BLaER1 treated with 17β-estradiol and CSF1 and Interleukin-3, amounts not matched to agents 10 nM and 100 nM (cell line): ENCODE measurements around the gene KCNJ9.

Source experiments
- H3K27ac ChIP-seq, 11 experiments: shearing (Covaris generic); formaldehyde crosslinking; 2 replicates each; pipeline ENCODE4 v1.8.1; 2022
- H3K27me3 ChIP-seq, 11 experiments: shearing (Covaris generic); formaldehyde crosslinking; 2 replicates each; pipeline ENCODE4 v1.8.1; 2022
- H3K36me3 ChIP-seq, 11 experiments: shearing (Covaris generic); formaldehyde crosslinking; 2 replicates each; pipeline ENCODE4 v1.8.1; 2022
- H3K4me1 ChIP-seq, 10 experiments: shearing (Covaris generic); formaldehyde crosslinking; 2 replicates each; pipeline ENCODE4 v1.8.1; 2022
- H3K4me2 ChIP-seq, 11 experiments: shearing (Covaris generic); formaldehyde crosslinking; 2 replicates each; pipeline ENCODE4 v1.8.1; 2022
- H3K4me3 ChIP-seq, 10 experiments: shearing (Covaris generic); formaldehyde crosslinking; 2 replicates each; pipeline ENCODE4 v1.8.1; 2022
- H3K9ac ChIP-seq, 11 experiments: shearing (Covaris generic); formaldehyde crosslinking; 2 replicates each; pipeline ENCODE4 v1.8.1; 2022
- H3K9me3 ChIP-seq, 11 experiments: shearing (Covaris generic); formaldehyde crosslinking; replicated peaks in 1 of 11; 2 replicates each; pipeline ENCODE4 v1.8.1; 2022
- H4K20me1 ChIP-seq, 11 experiments: shearing (Covaris generic); formaldehyde crosslinking; 2 replicates each; pipeline ENCODE4 v1.8.1; 2022
- Cebpa-rat ChIP-seq, 11 experiments: shearing (Covaris generic); IDR thresholded peaks; 2 replicates each; pipeline ENCODE4 v1.8.1; 2022

The KCNJ9 gene

DNA sequence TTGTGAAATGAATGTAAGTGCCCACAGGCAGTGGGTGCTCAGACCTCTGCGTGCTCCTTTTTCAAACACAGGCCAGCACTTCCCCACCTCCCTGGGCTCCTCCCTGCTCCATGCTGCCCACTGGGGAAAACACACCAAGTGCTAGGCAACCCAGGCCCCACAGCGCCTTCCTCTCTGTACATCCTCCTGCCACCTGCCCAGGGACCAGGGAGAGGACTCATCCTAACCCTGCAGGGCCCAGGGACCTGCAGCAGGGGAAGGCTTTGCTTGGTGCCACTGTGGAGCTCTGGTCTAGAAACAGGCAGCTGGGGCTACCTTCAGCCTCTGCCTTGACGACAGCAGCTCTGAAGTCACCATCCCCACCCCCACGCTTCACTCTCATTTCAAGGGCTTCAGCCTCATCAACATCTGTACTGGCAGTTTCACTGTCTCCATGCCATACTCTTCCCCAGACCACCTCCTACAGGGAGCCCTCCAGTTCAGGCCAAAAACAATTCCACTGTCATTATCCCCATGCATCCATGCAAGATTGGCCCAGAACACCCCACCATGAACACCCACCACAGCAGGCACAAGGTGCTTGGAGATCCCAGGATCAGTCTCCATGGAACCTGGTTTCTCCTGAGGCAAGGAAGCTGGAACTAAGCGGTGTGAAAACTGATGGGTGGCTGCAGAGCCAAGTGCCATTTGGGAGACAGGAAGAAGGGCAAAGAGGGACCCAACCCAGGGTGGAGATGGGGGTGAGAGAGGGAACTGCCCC, 16.0 kb downstream of the KCNJ9 start:
- Histone ChIP-seq H3K4me2 (peak overlapping the region; percentile 93 to 100 (median 98)), H3K4me1 (peaks cover 46 to 73% (median 65%) of the 10 kb centered on the region in 10 experiments), H3K9ac (peak overlapping the region; percentile 77 to 92 (median 86)), H3K4me3 (peak overlapping the region; percentile 74 to 88 (median 81)), H3K27ac (peak overlapping the region in 9 of 11 experiments; percentile 62 to 84 (median 77); a peak in 16 of 22 replicates), H4K20me1 (peaks cover 0 to 54% (median 32%) of the 10 kb centered on the region in 11 experiments; a peak in 13 of 22 replicates), H3K36me3 (peaks cover 7 to 32% (median 24%) of the 10 kb centered on the region in 11 experiments; a peak in 20 of 22 replicates), H3K9me3 (no peaks in the 10 kb centered on the region), H3K27me3 (no peaks in the 10 kb centered on the region)
- TF ChIP-seq Cebpa-rat (IDR thresholded peaks at IDR 0.05) = no peak

GRCh38 chr1:160097911-160098851, 16.8 kb downstream of the KCNJ9 start, which contains the start of gene IGSF8:
Gene IGSF8, minus strand, starts transcription at chr1:160098619. Its CDS starts 147 bp downstream, at chr1:160098472.
- peaks cover 6 to 23% (median 16%) of the 10 kb centered on the region in 11 experiments; a peak in 17 of 22 replicates for H3K36me3 ChIP-seq
- peak within 1 kb of the TSS; percentile 93 to 100 (median 98) for H3K4me2 ChIP-seq
- peak within 1 kb of the TSS; percentile 77 to 92 (median 86) for H3K9ac ChIP-seq
- H3K27ac ChIP-seq = peak within 1 kb of the TSS; percentile 58 to 84 (median 76); a peak in 21 of 22 replicates
- no peaks in the 10 kb centered on the region for H3K9me3 ChIP-seq
- peak within 1 kb of the TSS; percentile 74 to 88 (median 81) for H3K4me3 ChIP-seq
- H3K27me3 ChIP-seq = no peaks in the 10 kb centered on the region
- peaks cover 54 to 79% (median 73%) of the 10 kb centered on the region in 10 experiments for H3K4me1 ChIP-seq
- peaks cover 0 to 46% (median 27%) of the 10 kb centered on the region in 11 experiments; a peak in 13 of 22 replicates for H4K20me1 ChIP-seq
- TF ChIP-seq Cebpa-rat (IDR thresholded peaks at IDR 0.05) = no peak

- Histone ChIP-seq H3K4me2 (peak overlapping the region; percentile 76 to 98 (median 92)), H3K27me3 (no peaks in the 10 kb centered on the region), H3K27ac (peak overlapping the region; percentile 46 to 70 (median 60); a peak in 19 of 22 replicates), H3K4me1 (peaks cover 62 to 79% (median 74%) of the 10 kb centered on the region in 10 experiments), H3K36me3 (peaks cover 6 to 15% (median 10%) of the 10 kb centered on the region in 11 experiments; a peak in 17 of 22 replicates), H4K20me1 (peaks cover 0 to 38% (median 27%) of the 10 kb centered on the region in 11 experiments; a peak in 13 of 22 replicates), H3K4me3 (peak overlapping the region; percentile 51 to 71 (median 62)), H3K9ac (peak overlapping the region; percentile 59 to 77 (median 71); a peak in 20 of 22 replicates), H3K9me3 (no peaks in the 10 kb centered on the region)
- TF ChIP-seq Cebpa-rat (IDR thresholded peaks at IDR 0.05) = no peak
Measured at GRCh38 chr1:160098852-160099561, 17.7 kb downstream of the KCNJ9 start.

DNA sequence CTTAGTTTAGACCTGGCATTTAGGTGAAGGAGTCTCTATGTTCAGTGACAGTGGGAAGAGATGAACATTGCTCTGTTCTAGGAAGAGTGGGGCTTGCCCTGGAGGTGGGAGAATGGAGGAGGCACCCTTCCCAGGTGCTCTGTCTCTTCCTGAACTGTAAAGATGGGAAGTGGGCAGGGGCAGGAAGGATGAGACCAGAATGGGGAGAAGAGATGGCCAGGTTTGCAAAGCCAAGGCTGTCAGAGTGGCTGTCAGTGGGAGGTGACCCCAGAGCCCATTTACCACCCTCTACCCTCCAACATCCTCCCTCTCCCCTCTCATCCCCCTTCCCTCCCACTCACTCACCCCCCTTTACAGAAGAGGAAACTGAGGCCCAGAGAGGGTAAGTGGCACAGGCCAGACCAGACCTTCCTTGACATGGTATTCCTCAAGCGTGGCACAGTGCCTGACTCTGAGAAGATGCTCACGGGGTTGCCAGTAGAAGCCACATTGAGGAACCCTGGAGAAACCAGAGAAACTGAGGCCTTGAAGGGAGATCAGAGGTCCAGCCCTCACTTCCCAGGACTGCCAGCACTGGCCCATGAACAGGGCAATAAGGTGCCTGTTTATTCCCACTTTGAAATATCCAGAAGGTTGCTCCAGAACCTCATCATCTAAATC, 18.5 kb downstream of the KCNJ9 start:
- Histone ChIP-seq H3K4me2 (peak overlapping the region; percentile 76 to 98 (median 92); a peak in 21 of 22 replicates), H3K27me3 (no peaks in the 10 kb centered on the region), H3K9ac (peak overlapping the region in 10 of 11 experiments; percentile 59 to 77 (median 70); a peak in 11 of 22 replicates), H3K9me3 (no peaks in the 10 kb centered on the region), H3K27ac (peak overlapping the region in 8 of 11 experiments; percentile 46 to 70 (median 60); a peak in 12 of 22 replicates), H3K36me3 (peaks cover under 1 to 8% (median 3%) of the 10 kb centered on the region in 11 experiments; a peak in 13 of 22 replicates), H3K4me1 (peaks cover 70 to 79% (median 75%) of the 10 kb centered on the region in 10 experiments), H4K20me1 (peaks cover 0 to 34% (median 23%) of the 10 kb centered on the region in 11 experiments; a peak in 13 of 22 replicates), H3K4me3 (peak overlapping the region in 1 of 10 experiments; percentile 63; a peak in 1 of 20 replicates)
- no peak for TF ChIP-seq Cebpa-rat (IDR thresholded peaks at IDR 0.05)

- Histone ChIP-seq H3K4me3 (no peak overlapping the region), H3K4me1 (peaks cover 66 to 75% (median 70%) of the 10 kb centered on the region in 10 experiments), H3K36me3 (no peaks in the 10 kb centered on the region), H3K9ac (peak overlapping the region in 8 of 11 experiments; percentile 3 to 54 (median 26); a peak in 8 of 22 replicates), H3K9me3 (no peaks in the 10 kb centered on the region), H3K27me3 (no peaks in the 10 kb centered on the region), H3K27ac (peak overlapping the region in 5 of 11 experiments; percentile 2 to 27 (median 19); a peak in 2 of 22 replicates), H3K4me2 (peak overlapping the region; percentile 52 to 88 (median 70)), H4K20me1 (peaks cover 0 to 20% (median 14%) of the 10 kb centered on the region in 11 experiments; a peak in 12 of 22 replicates)
- TF ChIP-seq Cebpa-rat (IDR thresholded peaks at IDR 0.05) = no peak
Measured at GRCh38 chr1:160101037-160101716, 19.8 kb downstream of the KCNJ9 start.

- no peaks in the 10 kb centered on the region for H3K27me3 ChIP-seq
- peak overlapping the region; percentile 52 to 88 (median 70) for H3K4me2 ChIP-seq
- H4K20me1 ChIP-seq = peaks cover 0 to 13% (median 7%) of the 10 kb centered on the region in 11 experiments; a peak in 12 of 22 replicates
- H3K27ac ChIP-seq = peak overlapping the region in 2 of 11 experiments; percentile 2 to 20; a peak in 2 of 22 replicates
- no peak for TF ChIP-seq Cebpa-rat (IDR thresholded peaks at IDR 0.05)
- H3K9ac ChIP-seq = peak overlapping the region in 4 of 11 experiments; percentile 6 to 51 (median 28); a peak in 5 of 22 replicates
- H3K4me3 ChIP-seq = no peak overlapping the region
- no peaks in the 10 kb centered on the region for H3K36me3 ChIP-seq
- H3K4me1 ChIP-seq = peaks cover 62 to 71% (median 65%) of the 10 kb centered on the region in 10 experiments
- no peaks in the 10 kb centered on the region for H3K9me3 ChIP-seq
Measured at GRCh38 chr1:160101717-160102522, 20.6 kb downstream of the KCNJ9 start.
